ENCODE measurements around the gene TEC.

TEC gene

DNA sequence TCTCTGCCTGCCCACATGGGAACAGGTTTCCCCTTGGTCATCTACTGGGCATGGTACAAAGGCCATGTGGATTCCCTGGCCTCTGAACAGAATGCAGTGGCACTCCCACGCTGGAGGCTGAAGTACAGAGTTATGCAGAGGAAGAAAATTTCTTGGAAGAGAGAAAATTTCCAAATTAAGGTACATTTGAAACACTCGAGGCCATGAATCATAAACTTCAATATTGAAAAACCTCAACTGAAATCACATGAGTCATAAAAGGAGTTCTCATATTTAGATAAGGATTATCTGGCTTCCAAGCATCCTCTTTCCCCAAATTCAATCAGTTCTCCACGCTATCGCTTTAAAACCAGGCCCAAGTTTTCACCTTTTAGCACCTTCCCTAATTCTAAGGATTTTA lies 107.5 kb downstream of the TEC start:
- H3K9ac ChIP-seq (ENCODE audit: low read length), result no peak overlapping the region
- no peaks in the 10 kb centered on the region for H3K9me3 ChIP-seq (ENCODE audit: control insufficient read depth, insufficient read depth, low read depth, low read length)
- no peaks in the 10 kb centered on the region for H3K36me3 ChIP-seq (ENCODE audit: control insufficient read depth, insufficient read depth, low read length)
- H3K27ac ChIP-seq (ENCODE audit: low read depth, low read length), result no peak overlapping the region
- no peaks in the 10 kb centered on the region for H3K4me1 ChIP-seq (ENCODE audit: control insufficient read depth, insufficient read depth, low read length)
- no peaks in the 10 kb centered on the region for H3K27me3 ChIP-seq (ENCODE audit: control insufficient read depth, insufficient read depth, low read length)
- H3K4me3 ChIP-seq (ENCODE audit: low read depth, low read length), result no peak overlapping the region

- H3K9ac ChIP-seq (ENCODE audit: low read length), result no peak overlapping the region
- no peaks in the 10 kb centered on the region for H3K4me1 ChIP-seq (ENCODE audit: control insufficient read depth, insufficient read depth, low read length)
- no peak overlapping the region for H3K27ac ChIP-seq (ENCODE audit: low read depth, low read length)
- H3K9me3 ChIP-seq (ENCODE audit: control insufficient read depth, insufficient read depth, low read depth, low read length), result peaks cover 29% of the 10 kb centered on the region
- peaks cover 13% of the 10 kb centered on the region for H3K36me3 ChIP-seq (ENCODE audit: control insufficient read depth, insufficient read depth, low read length)
- H3K27me3 ChIP-seq (ENCODE audit: control insufficient read depth, insufficient read depth, low read length), result no peaks in the 10 kb centered on the region
- no peak overlapping the region for H3K4me3 ChIP-seq (ENCODE audit: low read depth, low read length)
These were observed 112.4 kb downstream of the TEC start for GRCh38 chr4:48157271-48157670.

GRCh38 chr4:48156423-48156822 lies 113.2 kb downstream of the TEC start:
- Histone ChIP-seq H3K4me1 (ENCODE audit: control insufficient read depth, insufficient read depth, low read length) (no peaks in the 10 kb centered on the region), H3K9me3 (ENCODE audit: control insufficient read depth, insufficient read depth, low read depth, low read length) (peaks cover 29% of the 10 kb centered on the region), H3K27me3 (ENCODE audit: control insufficient read depth, insufficient read depth, low read length) (no peaks in the 10 kb centered on the region), H3K36me3 (ENCODE audit: control insufficient read depth, insufficient read depth, low read length) (peaks cover 13% of the 10 kb centered on the region), H3K9ac (ENCODE audit: low read length) (no peak overlapping the region), H3K4me3 (ENCODE audit: low read depth, low read length) (no peak overlapping the region), H3K27ac (ENCODE audit: low read depth, low read length) (no peak overlapping the region)

- H3K9ac ChIP-seq (ENCODE audit: low read length), result no peak overlapping the region
- H3K36me3 ChIP-seq (ENCODE audit: control insufficient read depth, insufficient read depth, low read length), result peaks cover 13% of the 10 kb centered on the region
- no peak overlapping the region for H3K27ac ChIP-seq (ENCODE audit: low read depth, low read length)
- H3K9me3 ChIP-seq (ENCODE audit: control insufficient read depth, insufficient read depth, low read depth, low read length), result peaks cover 29% of the 10 kb centered on the region
- no peaks in the 10 kb centered on the region for H3K4me1 ChIP-seq (ENCODE audit: control insufficient read depth, insufficient read depth, low read length)
- H3K4me3 ChIP-seq (ENCODE audit: low read depth, low read length), result no peak overlapping the region
- H3K27me3 ChIP-seq (ENCODE audit: control insufficient read depth, insufficient read depth, low read length), result no peaks in the 10 kb centered on the region
These were observed 115.7 kb downstream of the TEC start for GRCh38 chr4:48153791-48154550.

DNA sequence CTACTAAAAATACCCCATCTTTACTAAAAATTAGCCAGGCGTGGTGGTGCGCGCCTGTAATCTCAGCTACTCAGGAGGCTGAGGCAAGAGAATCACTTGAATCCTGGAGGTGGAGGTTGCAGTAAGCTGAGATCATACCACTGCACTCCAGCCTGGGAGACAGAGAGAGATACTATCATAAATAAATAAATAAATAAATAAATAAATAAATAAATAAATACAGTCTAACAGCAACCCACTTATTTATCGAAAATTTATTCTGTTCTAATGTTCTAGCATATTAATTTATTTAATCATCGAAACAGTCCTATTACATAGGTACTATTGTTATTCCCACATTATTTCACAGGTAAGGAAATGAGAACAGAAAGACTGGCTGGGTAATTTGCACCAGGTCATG lies 117.4 kb downstream of the TEC start:
- H3K9me3 ChIP-seq (ENCODE audit: control insufficient read depth, insufficient read depth, low read depth, low read length), result peaks cover 29% of the 10 kb centered on the region
- no peaks in the 10 kb centered on the region for H3K4me1 ChIP-seq (ENCODE audit: control insufficient read depth, insufficient read depth, low read length)
- H3K36me3 ChIP-seq (ENCODE audit: control insufficient read depth, insufficient read depth, low read length), result peaks cover 13% of the 10 kb centered on the region
- no peak overlapping the region for H3K4me3 ChIP-seq (ENCODE audit: low read depth, low read length)
- no peak overlapping the region for H3K27ac ChIP-seq (ENCODE audit: low read depth, low read length)
- no peaks in the 10 kb centered on the region for H3K27me3 ChIP-seq (ENCODE audit: control insufficient read depth, insufficient read depth, low read length)
- no peak overlapping the region for H3K9ac ChIP-seq (ENCODE audit: low read length)

GRCh38 chr4:48149827-48150370 lies 119.7 kb downstream of the TEC start:
- no peak overlapping the region for H3K4me3 ChIP-seq (ENCODE audit: low read depth, low read length)
- no peaks in the 10 kb centered on the region for H3K27me3 ChIP-seq (ENCODE audit: control insufficient read depth, insufficient read depth, low read length)
- 0 out of 2 replicates have a peak, but pooled peaks cover under 1% of the 10 kb centered on the region for H3K36me3 ChIP-seq (ENCODE audit: control insufficient read depth, insufficient read depth, low read length)

DNA sequence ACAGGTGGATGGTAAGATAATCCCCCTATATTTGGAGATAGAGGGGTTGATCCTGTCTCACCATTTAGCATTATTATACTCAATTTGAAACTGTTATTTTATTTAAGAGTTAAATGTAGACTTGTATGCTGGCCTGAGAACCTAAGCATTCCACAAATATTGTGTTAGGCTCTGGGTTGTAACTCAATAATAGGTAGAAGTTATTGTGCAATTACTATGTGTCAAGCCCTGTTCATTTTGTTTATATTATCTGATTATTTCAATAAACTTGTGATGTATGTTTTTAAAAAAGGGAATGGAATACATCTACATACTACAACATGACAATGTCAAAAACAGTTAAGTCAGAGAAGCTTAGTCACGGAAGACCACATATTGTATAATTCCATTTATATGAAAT lies 122.0 kb downstream of the TEC start:
- H3K27me3 ChIP-seq (ENCODE audit: control insufficient read depth, insufficient read depth, low read length), result no peaks in the 10 kb centered on the region
- H3K4me3 ChIP-seq (ENCODE audit: low read depth, low read length), result no peak overlapping the region
- no peaks in the 10 kb centered on the region for H3K36me3 ChIP-seq (ENCODE audit: control insufficient read depth, insufficient read depth, low read length)
- no peak overlapping the region for H3K9ac ChIP-seq (ENCODE audit: low read length)
- no peak overlapping the region for H3K27ac ChIP-seq (ENCODE audit: low read depth, low read length)
- no peaks in the 10 kb centered on the region for H3K4me1 ChIP-seq (ENCODE audit: control insufficient read depth, insufficient read depth, low read length)
- no peaks in the 10 kb centered on the region for H3K9me3 ChIP-seq (ENCODE audit: control insufficient read depth, insufficient read depth, low read depth, low read length)

More at GRCh38 chr4:48149827-48150370, 119.7 kb downstream of the TEC start:
- peaks cover 12% of the 10 kb centered on the region for H3K9me3 ChIP-seq (ENCODE audit: control insufficient read depth, insufficient read depth, low read depth, low read length)
- H3K4me1 ChIP-seq (ENCODE audit: control insufficient read depth, insufficient read depth, low read length), result no peaks in the 10 kb centered on the region
- H3K9ac ChIP-seq (ENCODE audit: low read length), result no peak overlapping the region
- no peak overlapping the region for H3K27ac ChIP-seq (ENCODE audit: low read depth, low read length)

DNA sequence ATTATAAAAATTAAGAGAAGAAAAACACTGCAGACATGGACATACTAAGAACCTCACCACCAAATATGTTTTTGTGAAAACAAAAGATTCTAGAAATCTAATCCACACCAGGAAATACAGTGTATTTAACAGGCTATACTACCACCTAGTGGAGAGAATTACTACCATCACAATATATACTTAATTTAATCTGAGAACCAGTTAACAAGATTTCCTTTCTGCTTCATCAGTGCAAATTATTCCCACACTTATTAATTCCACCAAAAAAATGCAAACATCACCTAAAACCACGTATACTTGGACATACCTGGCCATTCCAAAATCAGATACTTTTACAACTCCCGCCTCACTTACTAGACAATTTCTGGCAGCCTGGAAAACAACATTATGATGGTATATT lies 128.6 kb downstream of the TEC start:
- no peaks in the 10 kb centered on the region for H3K36me3 ChIP-seq (ENCODE audit: control insufficient read depth, insufficient read depth, low read length)
- no peak overlapping the region for H3K9ac ChIP-seq (ENCODE audit: low read length)
- H3K27ac ChIP-seq (ENCODE audit: low read depth, low read length), result no peak overlapping the region
- H3K4me3 ChIP-seq (ENCODE audit: low read depth, low read length), result no peak overlapping the region
- no peaks in the 10 kb centered on the region for H3K4me1 ChIP-seq (ENCODE audit: control insufficient read depth, insufficient read depth, low read length)
- no peaks in the 10 kb centered on the region for H3K27me3 ChIP-seq (ENCODE audit: control insufficient read depth, insufficient read depth, low read length)
- no peaks in the 10 kb centered on the region for H3K9me3 ChIP-seq (ENCODE audit: control insufficient read depth, insufficient read depth, low read depth, low read length)

GRCh38 chr4:48139691-48140090 lies 129.9 kb downstream of the TEC start:
- no peaks in the 10 kb centered on the region for H3K4me1 ChIP-seq (ENCODE audit: control insufficient read depth, insufficient read depth, low read length)
- no peaks in the 10 kb centered on the region for H3K9me3 ChIP-seq (ENCODE audit: control insufficient read depth, insufficient read depth, low read depth, low read length)
- no peak overlapping the region for H3K4me3 ChIP-seq (ENCODE audit: low read depth, low read length)
- H3K27ac ChIP-seq (ENCODE audit: low read depth, low read length), result no peak overlapping the region
- H3K9ac ChIP-seq (ENCODE audit: low read length), result no peak overlapping the region
- no peaks in the 10 kb centered on the region for H3K36me3 ChIP-seq (ENCODE audit: control insufficient read depth, insufficient read depth, low read length)
- H3K27me3 ChIP-seq (ENCODE audit: control insufficient read depth, insufficient read depth, low read length), result no peaks in the 10 kb centered on the region

DNA sequence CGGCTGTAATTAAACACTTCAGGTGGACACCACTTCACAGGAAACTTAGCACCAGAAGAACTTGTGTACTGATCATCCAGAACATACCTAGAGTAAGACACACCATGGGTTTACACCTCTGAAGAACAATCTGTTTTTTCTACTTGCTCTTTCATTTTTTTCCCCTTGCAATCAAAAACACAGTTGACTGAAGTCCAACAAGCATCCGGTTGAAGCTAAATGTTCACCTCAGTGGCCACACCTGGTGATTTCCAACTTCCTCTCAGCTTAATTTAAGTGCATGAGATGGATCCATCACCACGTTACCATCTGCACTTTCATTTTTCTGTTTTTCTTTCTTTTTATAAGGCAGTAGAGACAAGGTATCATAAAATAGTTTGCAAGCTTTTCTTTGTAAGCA lies 130.7 kb downstream of the TEC start:
- H3K27ac ChIP-seq (ENCODE audit: low read depth, low read length), result no peak overlapping the region

GRCh38 chr4:48138511-48138910 lies 131.1 kb downstream of the TEC start:
- no peaks in the 10 kb centered on the region for H3K36me3 ChIP-seq (ENCODE audit: control insufficient read depth, insufficient read depth, low read length)
- H3K9ac ChIP-seq (ENCODE audit: low read length), result no peak overlapping the region
- no peaks in the 10 kb centered on the region for H3K27me3 ChIP-seq (ENCODE audit: control insufficient read depth, insufficient read depth, low read length)
- no peaks in the 10 kb centered on the region for H3K4me1 ChIP-seq (ENCODE audit: control insufficient read depth, insufficient read depth, low read length)
- H3K9me3 ChIP-seq (ENCODE audit: control insufficient read depth, insufficient read depth, low read depth, low read length), result no peaks in the 10 kb centered on the region
- H3K4me3 ChIP-seq (ENCODE audit: low read depth, low read length), result no peak overlapping the region
- H3K27ac ChIP-seq (ENCODE audit: low read depth, low read length), result no peak overlapping the region

More for the DNA sequence above, 130.7 kb downstream of the TEC start:
- Histone ChIP-seq H3K4me3 (ENCODE audit: low read depth, low read length) (no peak overlapping the region), H3K27me3 (ENCODE audit: control insufficient read depth, insufficient read depth, low read length) (no peaks in the 10 kb centered on the region), H3K4me1 (ENCODE audit: control insufficient read depth, insufficient read depth, low read length) (no peaks in the 10 kb centered on the region), H3K9me3 (ENCODE audit: control insufficient read depth, insufficient read depth, low read depth, low read length) (no peaks in the 10 kb centered on the region), H3K36me3 (ENCODE audit: control insufficient read depth, insufficient read depth, low read length) (no peaks in the 10 kb centered on the region), H3K9ac (ENCODE audit: low read length) (no peak overlapping the region)

All from HUES6 (cell line).